ES-I3 (cell line): ENCODE results near the gene ARHGEF35.

ENCODE experiments used
- H3K36me3 ChIP-seq: 2 replicates; pipeline ENCODE4 v1.6.1; 2013; ENCODE audit warnings: mild to moderate bottlenecking, low read length, control low read depth, moderate library complexity; ENCODE audit not compliant: insufficient read depth
- H3K4me1 ChIP-seq: 2 replicates; pipeline ENCODE4 v1.6.1; 2013; ENCODE audit warnings: mild to moderate bottlenecking, control low read depth, low read length; ENCODE audit not compliant: insufficient read depth
- H3K9ac ChIP-seq: 2 replicates; pipeline ENCODE4 v1.6.1; 2013; ENCODE audit warnings: low read depth, mild to moderate bottlenecking, low read length, moderate library complexity
- H3K9me3 ChIP-seq: 2 replicates; pipeline ENCODE4 v1.6.1; 2013; ENCODE audit warnings: mild to moderate bottlenecking, low read length, moderate library complexity; ENCODE audit not compliant: control insufficient read depth, insufficient read depth

The ARHGEF35 gene

DNA sequence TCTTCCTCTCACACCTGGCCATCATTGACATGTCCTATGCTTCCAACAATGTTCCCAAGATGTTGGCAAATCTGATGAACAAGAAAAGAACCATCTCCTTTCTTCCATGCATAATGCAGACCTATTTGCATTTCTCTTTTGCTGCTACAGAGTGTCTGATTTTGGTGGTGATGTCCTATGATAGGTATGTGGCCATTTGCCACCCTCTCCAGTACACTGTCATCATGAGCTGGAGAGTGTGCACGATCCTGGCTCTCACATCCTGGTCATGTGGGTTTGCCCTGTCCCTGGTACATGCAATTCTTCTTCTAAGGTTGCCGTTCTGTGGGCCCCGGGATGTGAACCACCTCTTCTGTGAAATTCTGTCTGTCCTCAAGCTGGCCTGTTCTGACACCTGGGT, 53.4 kb downstream of the ARHGEF35 start:
- Histone ChIP-seq H3K4me1 (no peaks in the 10 kb centered on the region), H3K9me3 (no peaks in the 10 kb centered on the region; the same call in 1 of the 2 replicates), H3K36me3 (no peaks in the 10 kb centered on the region), H3K9ac (no peak overlapping the region)

DNA sequence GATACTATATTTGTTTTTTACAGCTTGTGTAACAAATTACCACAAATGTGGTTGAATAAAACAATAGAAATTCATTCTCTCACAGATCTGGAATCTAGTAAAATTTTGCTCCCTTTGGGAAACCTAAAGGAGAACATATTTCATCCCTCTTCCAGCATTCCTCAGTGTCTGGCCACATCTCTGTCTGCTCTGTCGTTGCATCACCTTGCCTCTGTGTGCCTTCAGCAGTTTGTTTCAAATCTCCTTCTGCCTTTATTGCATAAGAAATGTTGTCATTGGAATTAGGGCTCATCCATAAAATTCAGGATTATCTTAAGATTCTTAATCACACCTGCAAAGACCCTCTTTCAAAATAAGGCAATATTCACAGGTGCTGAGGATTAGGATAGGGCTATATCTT, 58.1 kb downstream of the ARHGEF35 start:
- no peaks in the 10 kb centered on the region for H3K4me1 ChIP-seq
- no peak overlapping the region for H3K9ac ChIP-seq
- no peaks in the 10 kb centered on the region for H3K9me3 ChIP-seq
- H3K36me3 ChIP-seq = no peaks in the 10 kb centered on the region
